ENCODE measurements around the gene PDP2. TPM values are rescaled to one million over a fixed set of nuclear protein-coding genes. Genes with fewer than 3 reads are reported as not detected.
"Not testable (repeated sequence)": the region's sequence is repeated elsewhere in the genome, so short reads cannot be mapped to it uniquely, and the experiment has no call there.

Gene PDP2
- total RNA-seq, 1 donor from 2014 or later, result 16.9 TPM

GRCh38 chr16:66862023-66862520, 18.2 kb upstream of the PDP2 start:
- Histone ChIP-seq H3K4me1 (peaks cover 13% of the 10 kb centered on the region), H3K36me3 (no peaks in the 10 kb centered on the region), H3K27ac (no peak overlapping the region), H3K27me3 (ENCODE audit: low read depth) (no peaks in the 10 kb centered on the region), H3K4me3 (no peak overlapping the region), H3K9me3 (no peaks in the 10 kb centered on the region)
- DNase-seq (no peak), ATAC-seq (no peak)
- no peak for TF ChIP-seq CTCF (IDR thresholded peaks at IDR 0.05)
- intact Hi-C loops (cut with DNase I), result no loop called here

- peaks cover 13% of the 10 kb centered on the region for H3K4me1 ChIP-seq
- intact Hi-C loops (cut with DNase I), result no loop called here
- no peaks in the 10 kb centered on the region for H3K36me3 ChIP-seq
- DNase-seq (no peak), ATAC-seq (no peak)
- H3K9me3 ChIP-seq, result no peaks in the 10 kb centered on the region
- H3K27me3 ChIP-seq (ENCODE audit: low read depth), result no peaks in the 10 kb centered on the region
- H3K27ac ChIP-seq, result no peak overlapping the region
- H3K4me3 ChIP-seq, result no peak overlapping the region
- TF ChIP-seq CTCF (IDR thresholded peaks at IDR 0.05), result no peak
These were observed 16.6 kb upstream of the PDP2 start for GRCh38 chr16:66863707-66864106.

- no peak for DNase-seq
- Histone ChIP-seq H3K36me3 (no peaks in the 10 kb centered on the region), H3K27me3 (ENCODE audit: low read depth) (no peaks in the 10 kb centered on the region), H3K4me3 (no peak overlapping the region), H3K27ac (no peak overlapping the region), H3K4me1 (peaks cover 10% of the 10 kb centered on the region), H3K9me3 (no peaks in the 10 kb centered on the region)
- no peak for ATAC-seq
- TF ChIP-seq CTCF (IDR thresholded peaks at IDR 0.05), result no peak
- intact Hi-C loops (cut with DNase I), result no loop called here
These were observed 10.9 kb upstream of the PDP2 start for GRCh38 chr16:66869424-66869823.

GRCh38 chr16:66871363-66871762, 9.0 kb upstream of the PDP2 start:
- H3K27ac ChIP-seq; H3K27me3 ChIP-seq (ENCODE audit: low read depth); H3K36me3 ChIP-seq; intact Hi-C loops (cut with DNase I); DNase-seq; H3K4me3 ChIP-seq; H3K9me3 ChIP-seq; ATAC-seq: not testable (repeated sequence)
- H3K4me1 ChIP-seq, result peaks cover 10% of the 10 kb centered on the region

- Histone ChIP-seq H3K9me3 (no peaks in the 10 kb centered on the region), H3K4me3 (no peak overlapping the region), H3K4me1 (peaks cover 10% of the 10 kb centered on the region), H3K27me3 (ENCODE audit: low read depth) (no peaks in the 10 kb centered on the region), H3K27ac (no peak overlapping the region), H3K36me3 (no peaks in the 10 kb centered on the region)
- DNase-seq (no peak), ATAC-seq (no peak)
- no peak for TF ChIP-seq CTCF (IDR thresholded peaks at IDR 0.05)
- intact Hi-C loops (cut with DNase I), result no loop called here
These were observed 8.5 kb upstream of the PDP2 start for GRCh38 chr16:66871840-66872239.

- intact Hi-C loops (cut with DNase I), result no loop called here
- H3K4me1 ChIP-seq, result peaks cover 10% of the 10 kb centered on the region
- peak overlapping the region; percentile 51 for H3K4me3 ChIP-seq
- H3K9me3 ChIP-seq, result no peaks in the 10 kb centered on the region
- TF ChIP-seq CTCF (IDR thresholded peaks at IDR 0.05), result no peak
- peak overlapping the region; percentile 73 for H3K27ac ChIP-seq
- no peaks in the 10 kb centered on the region for H3K27me3 ChIP-seq (ENCODE audit: low read depth)
- no peaks in the 10 kb centered on the region for H3K36me3 ChIP-seq
- DNase-seq, result no peak
- ATAC-seq, result no peak
These were observed 7.8 kb upstream of the PDP2 start for GRCh38 chr16:66872559-66872942.

Data from lower lobe of right lung (tissue), 2 donors.